GM19397 (cell line): ENCODE data around the gene MGAT4A.
"Not testable (repeated sequence)": the region's sequence is repeated elsewhere in the genome, so short reads cannot be mapped to it uniquely, and the experiment has no call there.

Source experiments
- ATAC-seq: cut with Tn5 transposase; IDR thresholded peaks from one replicate; pipeline ENCODE4 v1.9.1; 2021; ENCODE audit warnings: mild to moderate bottlenecking, moderate library complexity; ENCODE audit not compliant: unreplicated experiment

The MGAT4A gene

DNA sequence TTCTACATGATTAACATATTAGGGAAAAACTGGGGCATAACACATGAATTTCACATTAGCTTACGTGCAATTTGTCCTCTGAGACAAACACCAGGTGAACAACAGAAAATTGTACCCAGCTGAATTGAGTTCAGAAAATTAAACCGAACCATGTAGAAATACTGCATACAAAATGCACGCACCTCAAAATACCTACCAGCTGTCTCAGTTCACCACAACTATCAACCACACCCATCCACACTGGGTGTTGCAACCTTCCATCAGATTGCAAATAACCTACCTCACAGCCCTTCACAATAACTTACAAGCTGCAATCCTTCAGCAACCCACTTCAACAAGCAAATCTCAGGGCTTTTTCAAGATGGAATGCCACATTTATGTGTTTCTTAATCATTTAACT lies 66.6 kb downstream of the MGAT4A start:
- no peak for ATAC-seq

DNA sequence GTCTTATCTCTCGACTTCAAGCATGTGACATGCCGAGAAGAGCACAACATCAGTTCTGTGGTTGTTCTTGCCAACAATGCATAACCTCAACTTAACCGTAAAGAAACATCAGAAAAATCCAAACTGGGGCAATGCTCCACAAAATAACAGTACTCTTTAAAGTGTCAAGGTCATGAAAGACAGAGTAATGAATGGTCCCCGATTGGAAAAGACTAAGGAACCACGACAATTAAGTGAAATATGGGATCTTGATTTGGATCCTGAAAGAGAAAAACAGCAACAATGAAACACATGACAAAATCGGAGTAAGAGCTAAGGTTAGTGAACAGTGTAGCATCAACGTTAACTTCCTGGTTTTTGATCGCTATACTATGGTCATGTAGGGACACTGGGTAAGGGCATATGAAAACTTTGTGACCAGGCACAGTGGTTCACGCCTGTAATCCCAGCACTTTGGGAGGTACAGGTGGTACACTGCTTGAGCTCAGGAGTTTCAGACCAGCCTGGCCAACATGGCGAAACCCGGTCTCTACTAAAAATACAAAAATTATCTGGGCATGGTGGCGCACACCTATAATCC lies 67.3 kb downstream of the MGAT4A start:
- no peak for ATAC-seq

- not testable (repeated sequence) for ATAC-seq
Measured at GRCh38 chr2:98659491-98659840, 71.5 kb downstream of the MGAT4A start.

- no peak for ATAC-seq
Measured at GRCh38 chr2:98658816-98659490, 72.0 kb downstream of the MGAT4A start.

DNA sequence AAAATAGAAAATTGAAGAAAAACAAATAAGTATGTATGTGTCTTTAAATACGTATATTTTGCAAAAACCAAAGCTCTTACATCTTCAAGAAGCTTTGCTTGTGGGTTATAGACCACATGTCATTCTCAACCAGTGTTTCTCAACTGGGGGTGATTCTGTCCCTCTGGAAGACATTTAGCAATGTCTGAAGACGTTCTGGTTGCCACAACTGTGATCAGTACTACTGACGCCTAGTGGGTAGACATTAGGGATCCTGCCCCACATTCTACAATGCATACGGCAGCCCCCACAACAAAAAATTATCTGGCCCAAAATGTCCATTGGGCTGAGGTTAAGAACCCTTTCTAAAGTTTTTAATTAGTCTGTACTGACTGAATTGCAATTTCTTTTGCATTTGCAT lies 74.1 kb downstream of the MGAT4A start:
- no peak for ATAC-seq

- no peak for ATAC-seq
Measured at GRCh38 chr2:98654699-98655495, 76.0 kb downstream of the MGAT4A start.

GRCh38 chr2:98650998-98651397 lies 79.9 kb downstream of the MGAT4A start:
- ATAC-seq, result no peak

DNA sequence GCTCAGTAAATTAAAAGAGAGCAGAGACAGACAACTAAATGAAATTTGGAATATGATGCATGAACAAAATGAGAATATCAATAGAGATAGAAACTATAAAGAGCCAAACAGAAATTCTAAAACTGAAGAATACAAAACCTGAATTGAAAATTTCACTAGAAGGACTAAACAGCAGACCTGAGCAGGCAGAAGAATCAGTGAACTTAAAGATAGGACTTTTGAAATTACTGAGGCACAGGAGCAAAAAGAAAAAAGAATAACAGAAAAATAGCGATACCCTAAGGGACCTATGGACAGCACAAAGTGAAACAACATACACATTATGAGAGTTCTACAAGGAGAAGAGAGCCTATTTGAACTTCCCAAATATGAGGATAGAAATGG lies 80.9 kb downstream of the MGAT4A start:
- no peak for ATAC-seq

- ATAC-seq, result peak; percentile 74
Measured at GRCh38 chr2:98649135-98649991, 81.6 kb downstream of the MGAT4A start.

DNA sequence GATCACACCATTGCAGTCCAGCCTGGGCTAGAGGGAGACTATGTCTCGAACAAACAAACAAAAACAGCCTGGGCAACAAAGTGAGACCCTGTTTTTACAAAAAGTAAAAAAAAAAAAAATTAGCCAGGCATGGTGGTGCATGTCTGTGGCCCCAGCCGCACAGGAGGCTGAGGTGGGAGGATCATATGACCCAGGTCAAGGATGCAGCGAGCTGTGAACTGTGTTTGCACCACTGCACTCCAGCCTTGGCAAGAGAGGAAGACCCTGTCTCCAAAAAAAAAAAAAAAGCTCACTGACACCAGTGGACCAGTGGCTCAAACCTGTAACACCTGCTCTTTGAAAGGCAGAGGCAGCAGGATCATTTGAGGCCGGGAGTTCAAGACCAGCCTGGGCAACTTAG lies 82.5 kb downstream of the MGAT4A start:
- ATAC-seq, result no peak

- ATAC-seq, result no peak
Measured at GRCh38 chr2:98647636-98648035, 83.3 kb downstream of the MGAT4A start.

DNA sequence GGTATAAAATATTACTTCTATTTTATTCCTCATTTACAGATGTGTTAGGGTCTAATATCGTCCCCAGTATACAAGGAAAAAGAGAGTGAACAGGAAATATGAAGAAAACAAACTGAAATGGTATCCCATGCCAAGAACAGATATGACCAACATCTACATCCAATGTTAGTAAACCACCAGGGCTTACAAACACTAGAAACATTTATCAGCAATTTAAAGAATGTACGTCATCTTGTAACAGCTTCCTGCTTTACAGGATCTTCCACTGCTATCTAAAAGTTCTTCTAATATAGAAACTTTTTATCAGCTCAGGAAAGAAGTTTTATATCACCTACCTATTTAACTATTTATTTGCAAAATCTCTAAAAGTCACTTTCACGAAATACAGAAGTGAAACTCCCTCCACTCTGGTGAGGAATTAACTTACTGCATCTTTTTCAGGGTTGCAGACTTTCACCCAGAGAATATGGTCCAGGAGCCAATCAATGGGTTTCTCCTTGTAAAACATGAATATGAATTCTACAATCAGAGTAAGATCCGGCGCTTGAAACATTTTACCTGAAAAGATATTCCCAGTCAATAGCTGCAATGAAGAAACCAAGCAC lies 87.3 kb downstream of the MGAT4A start:
- ATAC-seq, result no peak

- peak; percentile 68 for ATAC-seq
Measured at GRCh38 chr2:98637401-98638147, 93.4 kb downstream of the MGAT4A start.

- no peak for ATAC-seq
Measured at GRCh38 chr2:98634406-98635092, 96.4 kb downstream of the MGAT4A start.

- no peak for ATAC-seq
Measured at GRCh38 chr2:98632351-98632750, 98.6 kb downstream of the MGAT4A start.

DNA sequence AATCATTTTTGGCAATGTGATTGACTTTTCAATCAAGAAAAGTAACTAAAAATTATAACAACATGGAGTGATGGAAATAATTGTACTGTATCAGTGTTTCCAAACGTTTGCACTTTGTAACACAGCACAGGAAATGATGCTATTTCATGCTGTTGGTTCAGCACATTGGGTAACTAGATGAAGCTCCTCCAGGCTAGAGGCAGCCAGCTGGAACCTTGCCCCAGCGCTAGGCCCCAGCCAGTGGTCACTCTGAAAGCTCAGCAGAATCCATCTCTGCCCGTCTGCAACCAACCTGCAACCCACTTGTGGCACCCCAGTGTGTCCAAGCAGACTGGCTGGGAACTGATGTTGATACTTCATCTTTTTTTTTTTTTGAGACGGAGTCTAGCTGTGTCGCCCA lies 107.3 kb downstream of the MGAT4A start:
- no peak for ATAC-seq

GRCh38 chr2:98617149-98617548 lies 113.8 kb downstream of the MGAT4A start:
- no peak for ATAC-seq

DNA sequence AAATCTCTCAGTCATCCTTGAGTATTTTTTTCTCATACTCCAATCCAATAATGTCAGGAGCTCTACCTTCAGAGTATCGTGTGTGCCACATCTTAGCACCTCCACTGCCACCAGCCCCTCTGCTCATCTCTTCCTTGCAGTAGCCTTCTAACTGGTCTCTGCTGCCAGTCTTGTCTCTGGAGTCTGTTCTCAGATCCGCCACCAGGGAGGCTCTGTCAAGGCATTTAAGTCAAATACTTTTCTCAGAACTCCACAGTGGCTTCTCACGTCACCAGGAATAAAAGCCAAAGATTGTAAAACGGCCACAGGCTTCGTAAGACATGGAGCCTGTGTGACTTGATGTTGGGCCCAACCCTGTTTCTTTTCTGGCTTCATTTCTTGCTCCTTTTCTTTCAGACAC lies 115.5 kb downstream of the MGAT4A start:
- ATAC-seq, result no peak

DNA sequence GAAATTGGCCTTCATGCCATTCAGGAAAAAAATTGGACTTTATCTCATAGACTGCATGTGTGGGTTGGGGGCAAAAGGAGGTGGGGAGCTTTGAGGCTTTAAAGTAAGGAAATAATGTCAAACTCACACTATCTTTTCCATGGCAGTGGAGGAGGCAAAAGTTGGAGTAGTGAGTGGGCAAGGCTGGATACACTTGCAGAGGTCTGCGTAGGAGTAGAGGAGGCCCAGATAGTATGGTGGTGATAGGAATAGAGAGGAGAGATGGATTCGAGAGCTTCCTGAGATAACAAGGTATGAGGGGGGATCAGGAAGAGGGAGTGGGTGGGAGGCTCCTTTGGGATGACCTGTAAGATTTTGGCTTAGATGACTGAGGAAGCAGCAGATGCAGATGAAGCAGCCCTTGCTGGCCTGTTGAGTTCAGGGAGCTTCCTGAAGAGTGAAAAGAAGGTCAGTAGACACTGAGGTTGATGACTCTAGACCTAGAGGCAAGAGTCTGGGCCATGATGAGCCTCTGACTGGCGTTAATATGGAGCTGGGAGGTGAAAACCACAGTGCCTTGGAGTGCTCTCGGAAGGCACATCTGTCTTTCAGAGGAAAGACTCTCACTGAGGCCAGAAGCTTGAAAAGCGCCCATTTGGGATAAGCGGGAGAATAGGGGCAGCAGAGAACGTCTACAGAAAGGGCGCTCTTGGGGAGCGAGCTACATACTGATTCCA lies 116.8 kb downstream of the MGAT4A start:
- ATAC-seq, result no peak
